Ectodermal cell (in vitro differentiated cells): ENCODE results near the gene TPI1.

Source experiments
- H3K27ac ChIP-seq: 2 replicates; pipeline ENCODE4 v1.7.0; 2013; ENCODE audit warnings: mild to moderate bottlenecking, low read depth, low read length; ENCODE audit not compliant: insufficient read depth, poor library complexity, severe bottlenecking
- H3K27me3 ChIP-seq: 2 replicates; pipeline ENCODE4 v1.7.0; 2013; ENCODE audit warnings: mild to moderate bottlenecking, low read length; ENCODE audit not compliant: insufficient read depth, control insufficient read depth, poor library complexity, severe bottlenecking
- H3K36me3 ChIP-seq: one replicate; pipeline ENCODE4 v1.7.0; 2013; ENCODE audit warnings: low read length; ENCODE audit not compliant: control insufficient read depth, insufficient read depth
- H3K4me1 ChIP-seq: one replicate; pipeline ENCODE4 v1.7.0; 2013; ENCODE audit warnings: low read length; ENCODE audit not compliant: control insufficient read depth, insufficient read depth
- H3K4me3 ChIP-seq: 2 replicates; pipeline ENCODE4 v1.7.0; 2013; ENCODE audit warnings: low read depth, low read length, control low read depth; ENCODE audit not compliant: insufficient read depth
- H3K9me3 ChIP-seq: 2 replicates; pipeline ENCODE4 v1.7.0; 2013; ENCODE audit warnings: mild to moderate bottlenecking, low read length, moderate library complexity; ENCODE audit not compliant: control insufficient read depth
- WGBS, 2 experiments: methylation state at CpG; one replicate each; pipeline ENCODE4 v1.1.7; 2013; ENCODE audit warnings: missing lambda C conversion rate in 2 of 2; 5-methylcytosine and 5-hydroxymethylcytosine counted together

The TPI1 gene

GRCh38 chr12:6836851-6837250 is 30.5 kb upstream of the TPI1 start:
- H3K36me3 ChIP-seq, result peaks cover 26% of the 10 kb centered on the region
- no peaks in the 10 kb centered on the region for H3K9me3 ChIP-seq
- no peak overlapping the region for H3K4me3 ChIP-seq
- peaks cover 23% of the 10 kb centered on the region for H3K4me1 ChIP-seq
- no peaks in the 10 kb centered on the region for H3K27me3 ChIP-seq
- WGBS, 2 experiments, result 86% methylated on average over 16 of the region's 16 CpGs
- no peak overlapping the region for H3K27ac ChIP-seq

- Histone ChIP-seq H3K9me3 (no peaks in the 10 kb centered on the region), H3K36me3 (peaks cover 24% of the 10 kb centered on the region), H3K4me3 (no peak overlapping the region), H3K4me1 (peaks cover 23% of the 10 kb centered on the region), H3K27me3 (no peaks in the 10 kb centered on the region), H3K27ac (no peak overlapping the region)
- WGBS, 2 experiments, result 93% methylated on average over 26 of the region's 26 CpGs
These were observed 29.8 kb upstream of the TPI1 start for GRCh38 chr12:6837370-6838060.

GRCh38 chr12:6838854-6839253 is 28.5 kb upstream of the TPI1 start:
- Histone ChIP-seq H3K27ac (no peak overlapping the region), H3K4me3 (no peak overlapping the region), H3K9me3 (no peaks in the 10 kb centered on the region), H3K27me3 (no peaks in the 10 kb centered on the region), H3K36me3 (peaks cover 17% of the 10 kb centered on the region), H3K4me1 (peaks cover 23% of the 10 kb centered on the region)
- 94 to 96% methylated on average over 16 of the region's 16 CpGs for WGBS, 2 experiments

- peak overlapping the region; percentile 92 for H3K27ac ChIP-seq
- H3K9me3 ChIP-seq, result no peaks in the 10 kb centered on the region
- peaks cover 17% of the 10 kb centered on the region for H3K36me3 ChIP-seq
- WGBS, 2 experiments, result 64 to 69% methylated on average over 10 of the region's 10 CpGs
- peaks cover 23% of the 10 kb centered on the region for H3K4me1 ChIP-seq
- no peak overlapping the region for H3K4me3 ChIP-seq
- H3K27me3 ChIP-seq, result no peaks in the 10 kb centered on the region
These were observed 27.7 kb upstream of the TPI1 start for GRCh38 chr12:6839482-6840201.

- H3K27ac ChIP-seq, result peak overlapping the region; percentile 92
- H3K27me3 ChIP-seq, result no peaks in the 10 kb centered on the region
- peaks cover 23% of the 10 kb centered on the region for H3K36me3 ChIP-seq
- H3K4me3 ChIP-seq, result no peak overlapping the region
- H3K4me1 ChIP-seq, result peaks cover 23% of the 10 kb centered on the region
- H3K9me3 ChIP-seq, result no peaks in the 10 kb centered on the region
- WGBS, 2 experiments, result 73 to 97% methylated on average over 1 of the region's 1 CpG
These were observed 27.0 kb upstream of the TPI1 start for GRCh38 chr12:6840330-6840729.

GRCh38 chr12:6840761-6841515 is 26.4 kb upstream of the TPI1 start, which contains the start of gene GNB3:
GNB3 (plus strand) TSS chr12:6840925; CDS start chr12:6841288, 363 bp downstream.
- H3K27me3 ChIP-seq, result no peaks in the 10 kb centered on the region
- peak within 1 kb of the TSS; percentile 92 for H3K27ac ChIP-seq
- no peaks in the 10 kb centered on the region for H3K9me3 ChIP-seq
- WGBS, 2 experiments, result 77 to 85% methylated on average over 22 to 24 of the region's 24 CpGs
- H3K36me3 ChIP-seq, result peaks cover 29% of the 10 kb centered on the region
- peaks cover 23% of the 10 kb centered on the region for H3K4me1 ChIP-seq
- H3K4me3 ChIP-seq, result no peak within 1 kb of the TSS

GRCh38 chr12:6842075-6842474 is 25.3 kb upstream of the TPI1 start:
- H3K27ac ChIP-seq, result no peak overlapping the region
- H3K36me3 ChIP-seq, result peaks cover 36% of the 10 kb centered on the region
- no peaks in the 10 kb centered on the region for H3K27me3 ChIP-seq
- H3K9me3 ChIP-seq, result no peaks in the 10 kb centered on the region
- 91 to 98% methylated on average over 4 of the region's 4 CpGs for WGBS, 2 experiments
- H3K4me1 ChIP-seq, result peaks cover 23% of the 10 kb centered on the region
- no peak overlapping the region for H3K4me3 ChIP-seq

GRCh38 chr12:6843118-6843902 is 24.0 kb upstream of the TPI1 start:
- no peak overlapping the region for H3K4me3 ChIP-seq

GRCh38 chr12:6845395-6845794 is 21.9 kb upstream of the TPI1 start:
- Histone ChIP-seq H3K27ac (no peak overlapping the region), H3K9me3 (no peaks in the 10 kb centered on the region), H3K4me1 (peaks cover 18% of the 10 kb centered on the region), H3K27me3 (no peaks in the 10 kb centered on the region), H3K4me3 (no peak overlapping the region), H3K36me3 (peaks cover 41% of the 10 kb centered on the region)
- 92 to 93% methylated on average over 17 of the region's 17 CpGs for WGBS, 2 experiments

More at GRCh38 chr12:6843118-6843902, 24.0 kb upstream of the TPI1 start:
- no peaks in the 10 kb centered on the region for H3K27me3 ChIP-seq
- H3K27ac ChIP-seq, result no peak overlapping the region
- H3K36me3 ChIP-seq, result peaks cover 25% of the 10 kb centered on the region
- H3K9me3 ChIP-seq, result no peaks in the 10 kb centered on the region
- WGBS, 2 experiments, result 84 to 87% methylated on average over 16 of the region's 16 CpGs
- peaks cover 23% of the 10 kb centered on the region for H3K4me1 ChIP-seq
